ENCODE data around the gene CLEC4D.
"Not testable (repeated sequence)": the region's sequence is repeated elsewhere in the genome, so short reads cannot be mapped to it uniquely, and the experiment has no call there.

The CLEC4D gene

DNA sequence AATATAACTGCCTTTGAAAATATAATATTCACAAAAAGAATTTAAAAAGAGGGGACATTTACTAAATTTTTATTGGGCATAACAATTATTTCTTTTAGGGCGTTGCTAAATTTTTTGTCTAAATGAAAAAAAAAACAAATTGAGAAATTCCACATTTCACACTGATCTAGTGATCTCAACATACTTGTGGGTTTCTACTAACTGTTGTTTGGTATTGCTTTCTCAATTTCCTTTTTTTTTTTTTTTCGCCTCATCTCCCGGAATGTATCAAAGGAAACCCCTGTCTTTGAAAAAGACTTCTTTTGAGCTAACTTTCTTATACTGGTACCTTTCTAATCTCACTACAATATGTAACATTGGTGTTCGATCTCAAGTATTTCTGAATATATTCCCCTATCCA is at the start of gene CLEC4D:
CLEC4D (plus strand) TSS at position 248 of the 400 bp plus-strand sequence. CDS start 230 bp downstream, outside the sequence.
- no peak for DNase-seq

DNA sequence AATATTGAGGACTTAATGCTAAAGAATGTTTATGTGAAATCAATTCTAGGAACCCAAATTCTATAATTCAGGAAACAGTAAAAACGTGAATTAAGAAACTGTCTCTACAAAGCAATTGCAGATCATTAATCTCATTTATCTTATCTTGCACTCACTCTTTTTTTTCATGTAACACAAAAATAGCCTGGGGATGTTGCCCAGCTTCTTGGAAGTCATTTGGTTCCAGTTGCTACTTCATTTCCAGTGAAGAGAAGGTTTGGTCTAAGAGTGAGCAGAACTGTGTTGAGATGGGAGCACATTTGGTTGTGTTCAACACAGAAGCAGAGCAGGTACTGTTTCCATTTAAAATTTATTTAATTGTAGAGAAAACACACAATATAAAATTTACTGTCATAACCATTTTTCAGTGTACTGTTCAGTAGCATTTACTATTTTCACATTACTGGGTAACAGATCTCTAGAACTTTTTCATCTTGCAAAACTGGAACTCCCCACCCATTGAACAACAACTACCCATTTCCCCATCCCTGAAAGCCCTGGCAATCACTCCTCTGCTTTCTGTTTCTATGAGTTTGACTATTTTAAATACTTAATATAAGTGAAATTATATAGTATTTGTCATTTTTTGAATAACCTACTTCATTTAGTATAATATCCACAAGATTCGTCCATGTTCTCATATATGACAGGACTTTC is 47.9 kb upstream of the CLEC4D start:
- DNase-seq = no peak

DNA sequence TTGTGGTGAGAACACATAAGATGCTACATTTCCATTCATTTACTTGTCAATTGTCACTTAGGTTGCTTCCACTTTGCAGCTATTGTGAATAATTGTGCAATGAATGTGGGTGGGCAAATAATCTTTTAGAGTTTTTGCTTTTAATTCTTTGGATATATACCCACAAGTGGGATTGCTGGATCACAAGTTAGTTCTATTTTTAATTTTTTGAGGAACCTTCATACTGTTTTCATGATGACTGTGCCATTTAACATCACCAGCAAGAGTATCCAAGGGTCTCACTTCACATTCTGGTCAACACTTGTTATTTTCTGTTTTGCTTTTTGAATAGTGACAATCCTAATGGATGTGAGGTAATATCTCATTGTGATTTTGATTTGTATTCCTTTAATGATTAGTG is 47.1 kb upstream of the CLEC4D start:
- no peak for DNase-seq

DNA sequence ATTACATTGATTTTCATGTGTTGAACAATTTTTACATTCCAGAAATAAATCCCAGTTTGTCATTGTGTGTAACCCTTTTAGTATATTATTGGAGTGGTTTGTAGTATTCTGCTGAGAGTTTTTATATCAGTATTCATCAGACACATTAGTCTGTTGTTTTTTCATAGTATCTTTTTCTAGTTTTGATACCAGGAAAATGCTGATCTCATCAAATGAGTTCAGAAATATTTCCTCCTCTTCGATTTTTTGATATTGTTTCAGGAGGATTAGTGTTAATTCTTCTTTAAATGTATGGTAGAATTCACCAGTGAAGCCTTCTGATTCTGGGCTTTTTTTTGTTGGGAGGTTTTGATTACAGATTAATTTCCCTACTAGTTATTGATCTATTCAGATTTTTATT is 42.2 kb upstream of the CLEC4D start:
- no peak for DNase-seq

DNA sequence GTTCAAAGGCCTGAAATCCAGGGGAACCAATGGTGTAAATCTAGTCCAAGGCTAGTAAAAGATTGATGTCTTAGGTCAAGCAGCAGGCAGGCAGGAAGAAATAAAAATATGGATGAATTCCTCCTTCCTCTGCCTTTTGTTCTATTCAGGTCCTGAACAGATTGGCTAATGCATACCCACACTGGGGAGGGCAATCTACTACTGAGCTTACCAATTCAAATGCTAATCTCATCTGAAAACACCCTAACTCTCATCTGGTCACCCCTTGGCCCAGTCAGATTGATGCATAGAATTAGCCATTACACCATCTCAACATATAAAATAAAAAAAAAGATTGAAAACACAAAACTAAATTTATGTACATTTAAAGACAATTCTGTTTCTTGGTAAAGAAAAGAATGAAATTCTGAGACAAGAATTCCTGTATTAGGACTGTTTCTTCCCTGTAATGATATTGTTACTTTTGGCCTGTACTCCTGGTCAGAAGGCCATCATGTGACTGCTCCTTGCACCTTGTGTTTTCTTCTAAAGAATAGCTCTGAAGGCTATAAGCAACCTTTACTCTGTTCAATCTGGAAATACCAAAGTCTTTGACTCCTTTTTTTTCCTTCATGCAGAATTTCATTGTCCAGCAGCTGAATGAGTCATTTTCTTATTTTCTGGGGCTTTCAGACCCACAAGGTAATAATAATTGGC is 37.6 kb upstream of the CLEC4D start:
- DNase-seq = no peak

DNA sequence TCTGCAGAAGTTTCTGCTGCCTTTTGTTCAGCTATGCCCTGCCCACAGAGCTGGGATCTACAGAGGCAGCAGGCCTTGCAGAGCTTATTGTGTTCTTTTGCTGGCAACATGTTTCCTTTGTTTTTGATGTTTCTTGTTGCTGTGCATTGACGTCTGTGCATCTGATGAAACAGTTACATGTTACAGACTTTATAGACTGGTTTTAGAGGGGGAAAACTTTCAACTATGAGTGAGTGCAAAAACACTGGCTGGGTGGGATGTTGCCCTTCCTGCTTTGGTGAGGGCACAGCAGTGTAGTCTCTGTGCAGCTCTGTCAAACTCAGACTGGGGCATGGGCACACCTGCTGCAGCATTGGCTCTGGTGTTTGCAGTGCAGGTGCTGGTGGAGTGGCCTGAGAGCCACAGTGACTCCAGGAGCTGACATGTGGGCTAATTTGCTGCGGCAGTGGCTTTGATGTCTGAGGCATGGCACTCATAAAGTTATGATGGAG is 30.7 kb upstream of the CLEC4D start:
- no peak for DNase-seq

DNA sequence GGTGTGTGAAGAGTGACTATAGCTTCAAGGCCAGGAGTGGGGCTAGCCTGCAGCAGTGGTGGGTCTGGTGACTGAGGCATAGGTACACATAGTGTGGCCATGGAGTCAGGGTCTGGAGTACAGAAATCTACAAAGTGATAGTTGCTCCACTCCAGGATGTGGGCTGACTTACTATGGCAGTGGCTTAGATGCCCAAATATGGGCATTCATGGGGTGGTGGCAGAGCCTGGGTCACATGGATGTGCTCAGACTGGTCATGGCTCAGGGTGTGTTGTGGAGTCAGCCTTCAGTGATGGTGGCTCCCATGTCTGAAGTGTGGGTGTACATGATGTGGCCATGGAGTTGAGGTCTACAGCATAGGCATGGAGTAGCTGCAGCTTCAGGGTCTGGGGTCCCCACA is 30.2 kb upstream of the CLEC4D start:
- DNase-seq = no peak

DNA sequence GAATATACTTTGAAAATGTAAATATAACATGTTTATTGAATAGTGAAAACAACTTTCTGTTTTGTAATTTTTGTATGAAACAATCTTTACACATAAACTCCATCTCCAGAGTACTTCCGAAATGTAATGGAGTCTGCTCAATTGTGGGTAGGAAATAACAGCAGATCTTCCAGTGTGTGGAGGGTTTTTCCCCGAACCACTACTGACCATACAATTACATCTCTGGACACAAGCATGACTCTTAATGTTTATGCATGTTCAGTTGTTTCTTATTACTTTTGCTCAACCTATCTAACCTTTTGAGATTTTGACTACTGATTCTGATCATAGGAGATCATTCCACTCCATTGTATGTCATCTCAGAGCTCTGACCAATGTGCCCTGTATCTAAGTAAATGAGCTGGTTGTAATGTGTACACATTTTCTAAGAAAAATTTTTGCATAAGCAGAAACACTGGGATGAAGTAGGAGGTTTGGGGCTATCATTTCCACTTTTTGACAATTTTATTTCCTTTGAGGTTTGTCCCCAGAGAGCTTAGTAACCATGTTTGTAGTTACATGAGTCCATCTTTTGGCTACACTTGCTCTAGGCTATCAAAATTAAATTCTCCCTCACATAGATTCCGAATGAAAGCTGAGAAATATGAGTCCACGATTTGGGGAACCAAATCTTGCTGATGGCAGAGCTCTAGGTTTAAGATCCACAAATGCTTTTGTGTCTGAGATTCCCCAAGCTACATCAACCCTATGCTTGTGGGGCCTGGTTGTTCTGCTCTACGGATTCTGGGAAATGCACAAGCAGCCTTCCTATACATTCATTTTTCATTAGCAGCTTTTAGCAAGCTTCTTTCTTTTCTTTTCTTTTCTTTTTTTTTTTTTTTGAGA is 21.4 kb upstream of the CLEC4D start:
- DNase-seq = no peak

DNA sequence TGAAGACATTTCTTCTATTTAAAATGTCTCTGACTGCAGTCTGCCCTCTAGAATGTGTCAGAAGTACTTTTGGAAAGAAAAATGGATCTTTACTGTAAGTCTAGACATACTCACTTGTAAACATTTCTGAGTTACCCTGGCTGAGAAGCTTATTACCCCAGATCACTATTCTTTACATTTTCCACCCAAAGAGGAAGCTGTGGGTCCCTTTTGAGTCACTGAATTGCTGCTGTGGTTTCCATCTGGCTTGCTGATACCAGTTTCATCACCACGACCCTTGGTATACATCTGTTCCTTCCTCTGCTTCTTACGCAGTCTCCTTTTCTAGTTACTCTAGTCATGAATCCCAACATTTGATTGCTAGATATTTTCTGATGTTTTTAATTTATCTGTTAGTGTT is 20.2 kb upstream of the CLEC4D start:
- DNase-seq = peak; percentile 66

DNA sequence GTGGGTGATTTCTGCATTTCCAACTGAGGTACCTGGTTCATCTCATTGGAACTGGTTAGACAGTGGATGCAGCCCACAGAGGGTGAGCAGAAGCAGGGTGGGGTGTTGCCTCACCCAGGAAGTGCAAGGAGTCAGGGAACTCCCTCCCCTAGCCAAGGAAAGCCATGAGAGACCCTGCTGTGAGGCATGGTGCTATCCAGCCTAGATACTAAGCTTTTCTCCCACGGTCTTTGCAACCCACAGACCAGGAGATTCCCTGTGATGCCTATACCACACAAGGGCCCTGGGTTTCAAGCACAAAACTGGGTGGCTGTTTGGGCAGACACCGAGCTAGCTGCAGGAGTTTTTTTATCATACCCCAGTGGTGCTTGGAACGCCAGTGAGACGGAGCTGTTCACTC is 17.6 kb upstream of the CLEC4D start:
- DNase-seq = not testable (repeated sequence)

DNA sequence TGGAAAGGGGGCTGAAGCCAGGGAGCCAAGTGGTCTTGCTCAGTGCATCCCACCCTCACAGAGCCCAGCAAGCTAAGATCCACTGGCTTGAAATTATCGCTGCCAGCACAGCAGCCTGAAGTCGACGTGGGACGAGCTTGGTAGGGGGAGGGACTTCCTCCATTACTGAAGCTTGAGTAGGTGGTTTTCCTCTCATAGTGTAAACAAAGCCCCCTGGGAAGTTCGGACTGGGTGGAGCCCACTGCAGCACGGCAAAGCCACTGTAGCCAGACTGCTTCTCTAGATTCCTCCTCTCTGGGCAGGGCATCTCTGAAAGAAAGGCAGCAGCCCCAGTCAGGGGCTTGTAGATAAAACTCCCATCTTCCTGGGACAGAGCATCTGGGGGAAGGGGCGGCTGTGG is 17.2 kb upstream of the CLEC4D start:
- DNase-seq = not testable (repeated sequence)

DNA sequence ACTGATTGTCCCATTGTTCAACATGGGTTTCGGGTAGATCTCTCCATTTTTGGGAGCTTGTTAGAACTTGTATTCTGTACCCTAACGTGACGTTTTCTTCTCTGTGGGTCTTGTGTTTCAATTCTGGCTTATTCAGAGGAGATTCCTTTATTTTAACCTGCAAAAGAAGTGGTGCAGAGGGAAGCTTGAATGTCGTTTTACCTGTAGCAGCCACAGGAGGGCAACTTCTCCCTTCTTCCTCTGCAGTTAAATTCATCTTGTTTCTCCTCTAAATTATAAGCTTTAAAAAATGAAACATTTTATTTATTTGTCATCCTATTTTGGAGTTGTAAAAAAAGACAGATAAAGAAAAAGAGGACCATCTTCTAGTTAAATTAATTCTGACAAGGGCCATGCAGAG is 13.7 kb upstream of the CLEC4D start:
- no peak for DNase-seq

DNA sequence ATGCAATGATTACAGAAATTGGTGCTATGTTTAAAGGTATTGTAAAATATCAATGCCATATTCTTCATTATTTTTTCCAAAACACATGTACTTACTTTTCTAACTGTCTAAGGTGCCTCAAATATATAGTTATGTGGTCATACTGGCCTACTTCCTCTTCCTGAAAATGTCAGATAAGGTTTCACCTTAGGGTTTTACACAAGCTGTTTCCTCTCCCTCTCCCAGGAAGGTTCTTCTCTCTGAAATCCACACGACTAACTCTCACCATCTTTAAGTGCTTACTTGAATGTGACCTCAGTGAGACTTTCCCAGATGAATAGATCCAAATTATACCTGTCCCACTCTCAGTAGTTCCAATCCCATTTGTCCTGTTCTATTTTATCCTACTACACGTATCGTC is 11.6 kb upstream of the CLEC4D start:
- no peak for DNase-seq

DNA sequence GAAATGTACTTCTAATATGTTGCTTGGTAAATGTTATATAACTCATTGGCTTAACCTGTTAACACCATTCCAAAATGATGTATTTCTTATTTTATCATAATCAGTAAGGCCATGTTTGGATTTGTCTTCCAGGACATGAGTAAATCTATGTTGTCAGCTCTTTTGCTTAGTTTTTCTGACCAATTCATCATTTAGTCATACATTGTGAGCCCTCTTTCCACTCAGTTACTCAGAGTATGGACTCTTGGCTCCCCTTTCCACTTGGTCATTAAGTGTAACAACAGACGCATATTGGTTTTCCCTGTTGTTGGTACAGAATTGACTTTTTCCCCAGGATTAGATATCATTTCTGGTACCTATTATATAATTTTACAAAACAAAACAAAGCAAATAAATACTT is 9.0 kb upstream of the CLEC4D start:
- no peak for DNase-seq

DNA sequence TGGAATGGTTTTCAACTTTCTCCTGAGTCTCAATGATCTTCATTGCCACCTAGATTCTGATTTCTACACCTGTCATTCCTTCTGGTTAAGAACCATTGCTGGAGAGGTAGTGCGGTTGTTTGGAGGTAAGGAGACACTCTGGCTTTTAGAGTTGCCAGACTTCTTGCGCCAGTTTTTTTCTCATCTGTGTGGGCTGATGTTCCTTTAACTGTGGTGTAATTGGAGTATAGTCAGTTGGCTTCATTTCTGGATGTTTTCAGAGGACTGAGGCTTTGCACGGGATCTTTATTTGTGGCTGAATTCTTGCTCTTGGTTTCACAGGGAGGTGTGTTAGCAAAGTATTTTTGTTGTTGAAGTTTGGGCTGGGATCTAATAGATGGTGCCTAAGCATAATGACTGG is 5.7 kb upstream of the CLEC4D start:
- DNase-seq = no peak

DNA sequence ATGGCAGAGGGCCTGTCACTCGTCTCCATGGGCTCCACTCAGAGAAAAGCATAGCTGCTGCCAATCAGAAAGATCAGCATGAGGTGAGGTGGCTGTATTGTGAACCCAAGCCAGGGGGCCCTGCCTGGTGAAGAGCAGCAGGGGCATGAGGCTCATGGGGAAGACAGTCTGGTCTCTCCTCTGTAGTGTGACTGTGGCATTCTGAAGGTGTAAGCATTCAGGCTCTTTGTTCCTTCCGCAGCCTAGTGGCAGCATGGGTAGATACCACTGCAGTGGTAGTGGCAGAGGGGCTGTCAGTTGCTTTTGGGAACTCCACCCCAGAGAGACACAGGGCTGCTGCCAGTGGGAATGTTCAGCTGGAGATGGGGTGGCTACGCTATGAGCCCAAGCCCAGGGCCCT is 5.1 kb upstream of the CLEC4D start:
- no peak for DNase-seq

DNA sequence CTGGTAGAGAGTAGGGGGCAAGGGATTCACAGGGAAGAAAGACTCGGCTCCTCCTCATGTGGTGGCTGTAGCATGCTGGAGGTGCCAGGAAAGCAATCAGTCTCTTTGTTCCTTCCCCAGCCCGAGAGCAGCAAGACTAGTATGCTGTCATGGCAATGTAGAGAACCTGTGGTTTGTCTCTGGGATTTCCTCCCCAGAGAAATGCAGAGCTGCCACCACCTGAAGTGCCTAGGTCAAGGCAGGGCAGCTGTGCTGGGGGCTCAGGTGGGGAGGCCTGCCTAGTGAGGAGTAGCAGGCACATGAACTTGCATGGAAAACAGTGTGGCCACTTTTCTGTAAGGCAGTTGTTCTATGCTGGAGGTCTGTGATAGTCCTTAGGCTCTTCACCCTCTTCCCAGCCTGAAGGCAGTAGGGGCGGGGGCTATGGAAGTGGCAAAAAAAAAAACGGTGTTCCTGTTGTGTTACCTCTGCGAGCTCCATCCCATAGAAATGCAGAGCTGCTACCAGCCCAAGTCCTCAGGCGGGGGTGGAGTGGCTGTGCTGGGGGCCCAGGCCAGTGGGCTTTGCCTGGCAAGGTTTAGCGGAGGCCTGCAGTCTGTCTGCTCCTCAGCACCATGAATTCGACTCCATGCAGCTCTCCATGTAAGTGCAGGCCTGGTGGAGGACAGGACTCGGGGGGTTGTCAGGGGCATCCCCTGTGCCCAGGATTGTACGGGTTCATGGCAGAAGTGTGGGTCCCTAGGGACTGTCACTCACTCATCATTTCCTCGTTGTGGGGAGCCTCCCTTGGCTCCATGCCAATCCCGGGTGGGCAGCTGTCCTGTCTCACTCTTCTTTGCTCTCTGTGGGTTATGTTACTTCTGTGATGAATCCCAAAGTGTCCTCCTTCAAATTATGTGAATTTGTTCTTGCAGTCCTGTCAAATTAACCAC is 4.1 kb upstream of the CLEC4D start:
- DNase-seq = no peak

DNA sequence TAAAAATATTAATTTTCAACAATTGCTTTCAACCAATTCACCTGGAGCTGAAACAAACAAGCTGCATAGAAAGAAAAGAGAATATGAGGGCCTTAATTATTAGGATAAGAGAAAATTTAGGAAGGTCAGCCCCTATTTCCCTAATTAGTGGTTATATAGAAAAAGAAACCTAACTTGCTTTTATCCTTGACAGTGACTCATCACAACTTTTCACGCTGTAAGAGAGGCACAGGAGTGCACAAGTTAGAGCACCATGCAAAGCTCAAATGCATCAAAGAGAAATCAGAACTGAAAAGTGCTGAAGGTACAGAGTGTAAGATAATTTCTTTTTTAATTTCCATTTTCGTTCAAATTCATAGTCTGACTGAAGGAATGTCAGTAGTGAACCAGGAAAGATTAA is 4.7 kb downstream of the CLEC4D start:
- no peak for DNase-seq

DNA sequence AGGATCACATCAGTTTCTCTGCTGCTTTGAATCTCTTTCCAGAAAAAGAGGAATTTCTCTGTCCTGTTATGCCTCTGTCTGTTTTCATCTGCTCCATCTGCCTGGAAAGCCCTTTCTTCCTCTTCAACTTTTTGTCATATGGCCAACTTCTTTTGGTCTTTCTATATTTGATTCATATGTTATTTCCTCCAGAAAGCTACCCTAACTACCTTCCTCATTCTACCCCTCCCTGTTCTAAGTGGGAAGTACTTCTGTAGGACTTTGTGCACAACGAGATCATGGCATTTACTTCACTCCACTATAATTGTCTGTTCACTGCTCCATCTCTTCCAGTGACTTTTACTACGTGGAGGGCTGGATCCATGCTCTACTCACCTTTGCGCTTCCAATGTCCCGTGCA is 5.9 kb downstream of the CLEC4D start:
- no peak for DNase-seq

DNA sequence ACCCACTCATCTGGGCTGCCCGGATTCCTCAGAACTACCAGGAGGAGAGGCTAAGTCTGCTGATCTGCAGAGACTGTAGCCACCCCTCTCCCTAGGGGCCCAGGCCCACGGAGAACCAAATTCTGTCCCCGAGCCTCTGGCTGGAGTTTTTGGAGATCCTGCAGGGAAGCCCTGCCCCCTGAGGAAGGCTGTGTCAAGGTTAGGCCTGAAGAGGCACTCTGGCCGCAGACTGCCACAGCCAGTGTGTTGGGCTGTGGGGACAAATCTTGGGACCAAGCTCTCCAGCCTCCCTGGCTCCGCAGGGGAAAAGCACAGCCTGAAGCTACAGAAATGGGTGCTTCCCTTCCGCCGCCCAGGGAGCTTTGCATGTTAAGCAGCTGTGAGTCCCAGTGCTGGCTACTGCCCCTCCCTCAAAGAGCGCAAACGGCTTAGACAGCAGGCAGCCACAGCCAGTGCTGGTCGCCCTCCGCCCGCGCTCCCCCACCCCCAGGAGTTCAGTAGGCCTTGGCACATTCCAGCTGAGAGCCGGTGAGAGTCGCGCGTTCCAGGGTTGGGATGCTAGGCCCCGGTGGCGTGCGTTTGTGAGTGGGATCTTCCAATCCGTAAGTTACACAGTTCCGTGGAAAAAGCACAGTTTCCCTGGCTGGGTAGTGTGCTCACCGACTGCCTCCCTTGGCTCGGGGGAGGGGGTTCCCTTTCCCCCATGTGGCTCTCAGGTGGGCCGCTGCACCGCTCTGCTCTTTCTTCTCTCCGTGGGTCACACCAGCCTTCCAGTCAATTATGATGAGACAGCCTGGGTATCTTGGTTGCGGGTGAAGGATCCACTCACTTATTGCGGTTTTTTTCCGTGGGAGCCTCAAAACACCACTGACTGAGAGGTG is 14.2 kb downstream of the CLEC4D start:
- no peak for DNase-seq

DNA sequence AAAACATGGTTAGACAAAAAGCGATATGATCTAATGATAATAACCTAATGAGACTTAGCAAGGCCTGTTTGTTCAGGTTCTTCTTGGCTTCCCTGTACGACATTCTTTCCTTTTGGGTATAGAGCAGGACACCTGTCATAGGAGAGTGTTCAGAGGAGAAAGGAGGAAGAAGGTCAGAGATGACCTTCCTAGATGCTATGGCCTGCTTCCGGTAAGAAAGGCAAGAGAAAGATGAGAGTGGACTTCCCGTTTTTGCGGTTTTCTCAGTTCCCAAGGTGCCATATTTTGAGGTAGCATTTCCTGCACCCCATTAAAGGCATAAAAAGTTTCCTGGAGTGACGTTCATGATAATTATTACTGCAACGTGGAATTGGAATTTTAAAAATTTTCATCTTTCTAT is 18.7 kb downstream of the CLEC4D start:
- no peak for DNase-seq
